Stomach (tissue), 9 donors: ENCODE data around the gene LCN12. TPM values are rescaled to one million over a fixed set of nuclear protein-coding genes. Genes with fewer than 3 reads are reported as not detected.
A peak's percentile ranks its signal among the peaks of the same experiment; 100 is the strongest.

Source experiments
- DNase-seq, 2 donors: peaks; one replicate each; pipeline versions ENCODE4 v3.0.0 to v3.0.0-alpha.2; 2013 to 2019
- H3K27ac ChIP-seq, 5 donors: fragments of 200-600 bp in 4 of 5; sonication (generic) in 4 of 5; one replicate each; pipeline ENCODE4 v1.5.1; 2013 to 2019; ENCODE audit warnings: mild to moderate bottlenecking in 1 of 5, moderate library complexity in 1 of 5
- H3K27me3 ChIP-seq, 3 donors: fragments of 200-600 bp; sonication (generic); one replicate each; pipeline ENCODE4 v1.5.1; 2017 to 2019; ENCODE audit warnings: mixed run types in 1 of 3
- H3K36me3 ChIP-seq, 4 donors: fragments of 200-600 bp; sonication (generic); 1 replicate in 3 of 4; 2 replicates in 1 of 4; pipeline ENCODE4 v1.5.1; 2016 to 2019
- H3K4me1 ChIP-seq, 4 donors: fragments of 200-600 bp; sonication (generic); one replicate each; pipeline ENCODE4 v1.5.1; 2016 to 2019
- H3K4me3 ChIP-seq, 4 donors: fragments of 200-600 bp; sonication (generic) in 3 of 4; one replicate each; pipeline ENCODE4 v1.5.1; 2016 to 2019; ENCODE audit warnings: mild to moderate bottlenecking in 1 of 4
- H3K9me3 ChIP-seq, 4 donors: fragments of 200-600 bp; sonication (generic); one replicate each; pipeline ENCODE4 v1.5.1; 2016 to 2019
- EP300 ChIP-seq: sonication (generic); formaldehyde crosslinking; IDR thresholded peaks from one replicate; pipeline ENCODE4 v1.6.1; 2017; ENCODE audit warnings: antibody characterized with exemption
- POLR2A ChIP-seq, 4 donors: fragments of 450-650 bp; IDR thresholded peaks; one replicate each; pipeline ENCODE4 v1.6.1; 2016; ENCODE audit warnings: antibody characterized with exemption in 4 of 4, control low read depth in 2 of 4, mild to moderate bottlenecking in 1 of 4, moderate library complexity in 1 of 4
- POLR2AphosphoS5 ChIP-seq, 3 donors: sonication (generic); formaldehyde crosslinking; IDR thresholded peaks; one replicate each; pipeline ENCODE4 v1.6.1; 2016; ENCODE audit warnings: antibody characterized with exemption in 3 of 3
- WGBS, 5 donors: extraction: QIAGEN DNeasy Blood & Tissue Kit in 3 of 5; methylation state at CpG; one replicate each; pipeline versions ENCODE4 v1.1.5 to v1.1.7; 2013 to 2018; 5-methylcytosine and 5-hydroxymethylcytosine counted together
- intact Hi-C: fragments of 100-400 bp; cut with DNase I; formaldehyde crosslinking; loops from one replicate; pipeline ENCODE4 v1.15.1; 2023; ENCODE audit warnings: low total_unique reads
- polyA plus RNA-seq, 3 donors: library from polyadenylated mRNA; stranded (reverse); fragments of 200-250 nt; gene quantifications; one replicate each; pipeline ENCODE4 v1.2.3, GENCODE V29; 2013
- total RNA-seq, 5 donors: library from RNA; depleted of rRNA; stranded (reverse); fragments of >200 nt; gene quantifications; one replicate each; pipeline versions ENCODE4 v1.1.0 to v1.2.3, GENCODE V29; 2014 to 2016
- TF ChIP-seq, protein P1 (sequence below), 7 experiments: fragments of 450-650 bp in 4 of 7; fragments of 200-600 bp in 3 of 7; sonication (generic) in 3 of 7; IDR thresholded peaks; one replicate each; pipeline ENCODE4 v1.5.1; 2016 to 2019; ENCODE audit warnings: antibody characterized with exemption in 7 of 7, control low read depth in 2 of 7, mild to moderate bottlenecking in 1 of 7
- donor health status: healthy with polysubstance abuse.
- donor health status: Bipolar disorder and iron deficiency.
- donor health status: healthy.

Gene LCN12
- total and polyA plus RNA-seq, 8 donors = 0.73 to 6.3 (median 2.3) TPM; not detected in 3

- DNase-seq = peak in 1 of 2 donors; percentile 52
- TF ChIP-seq, protein P1, sequence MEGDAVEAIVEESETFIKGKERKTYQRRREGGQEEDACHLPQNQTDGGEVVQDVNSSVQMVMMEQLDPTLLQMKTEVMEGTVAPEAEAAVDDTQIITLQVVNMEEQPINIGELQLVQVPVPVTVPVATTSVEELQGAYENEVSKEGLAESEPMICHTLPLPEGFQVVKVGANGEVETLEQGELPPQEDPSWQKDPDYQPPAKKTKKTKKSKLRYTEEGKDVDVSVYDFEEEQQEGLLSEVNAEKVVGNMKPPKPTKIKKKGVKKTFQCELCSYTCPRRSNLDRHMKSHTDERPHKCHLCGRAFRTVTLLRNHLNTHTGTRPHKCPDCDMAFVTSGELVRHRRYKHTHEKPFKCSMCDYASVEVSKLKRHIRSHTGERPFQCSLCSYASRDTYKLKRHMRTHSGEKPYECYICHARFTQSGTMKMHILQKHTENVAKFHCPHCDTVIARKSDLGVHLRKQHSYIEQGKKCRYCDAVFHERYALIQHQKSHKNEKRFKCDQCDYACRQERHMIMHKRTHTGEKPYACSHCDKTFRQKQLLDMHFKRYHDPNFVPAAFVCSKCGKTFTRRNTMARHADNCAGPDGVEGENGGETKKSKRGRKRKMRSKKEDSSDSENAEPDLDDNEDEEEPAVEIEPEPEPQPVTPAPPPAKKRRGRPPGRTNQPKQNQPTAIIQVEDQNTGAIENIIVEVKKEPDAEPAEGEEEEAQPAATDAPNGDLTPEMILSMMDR (IDR thresholded peaks at IDR 0.05) = no peak
- TF ChIP-seq EP300 = no peak
- TF ChIP-seq POLR2AphosphoS5 (IDR thresholded peaks at IDR 0.05) = no peak
- no peak for TF ChIP-seq POLR2A (IDR thresholded peaks at IDR 0.05)
- intact Hi-C loops = loop anchor here (10.0 kb wide), 1 partner anchor 74 kb away; the partner anchor contains the start of gene ABCA2
- Histone ChIP-seq H3K27me3 (no peaks in the 10 kb centered on the region), H3K27ac (peak overlapping the region; percentile 87 to 91 (median 90)), H3K36me3 (no peaks in the 10 kb centered on the region), H3K4me1 (peaks cover 27 to 53% (median 51%) of the 10 kb centered on the region in 4 donors), H3K9me3 (no peaks in the 10 kb centered on the region), H3K4me3 (peak overlapping the region; percentile 60 to 75 (median 64))
- 20 to 35% (median 31%) methylated on average over 6 to 9 of the region's 9 CpGs for WGBS, 5 donors
Measured at GRCh38 chr9:136950656-136951276, 1.3 kb upstream of the LCN12 start.

- H3K27me3 ChIP-seq = no peaks in the 10 kb centered on the region
- 35 to 61% (median 47%) methylated on average over 10 to 15 of the region's 15 CpGs for WGBS, 5 donors
- DNase-seq = peak in 1 of 2 donors; percentile 62
- no peak overlapping the region for H3K4me3 ChIP-seq
- H3K9me3 ChIP-seq = no peaks in the 10 kb centered on the region
- H3K27ac ChIP-seq = peak overlapping the region in 1 of 5 donors; percentile 29
- intact Hi-C loops = loop anchor here (10.0 kb wide), 1 partner anchor 72 kb away; the partner anchor contains the start of gene ABCA2
- no peaks in the 10 kb centered on the region for H3K36me3 ChIP-seq
- H3K4me1 ChIP-seq = peaks cover 22 to 49% (median 46%) of the 10 kb centered on the region in 4 donors
- no peak for TF ChIP-seq POLR2AphosphoS5 (IDR thresholded peaks at IDR 0.05)
- TF ChIP-seq, protein P1 (IDR thresholded peaks at IDR 0.05) = no peak
- no peak for TF ChIP-seq POLR2A (IDR thresholded peaks at IDR 0.05)
- TF ChIP-seq EP300 = no peak
Measured at GRCh38 chr9:136952321-136952850, 313 bp downstream of the LCN12 start.

DNA sequence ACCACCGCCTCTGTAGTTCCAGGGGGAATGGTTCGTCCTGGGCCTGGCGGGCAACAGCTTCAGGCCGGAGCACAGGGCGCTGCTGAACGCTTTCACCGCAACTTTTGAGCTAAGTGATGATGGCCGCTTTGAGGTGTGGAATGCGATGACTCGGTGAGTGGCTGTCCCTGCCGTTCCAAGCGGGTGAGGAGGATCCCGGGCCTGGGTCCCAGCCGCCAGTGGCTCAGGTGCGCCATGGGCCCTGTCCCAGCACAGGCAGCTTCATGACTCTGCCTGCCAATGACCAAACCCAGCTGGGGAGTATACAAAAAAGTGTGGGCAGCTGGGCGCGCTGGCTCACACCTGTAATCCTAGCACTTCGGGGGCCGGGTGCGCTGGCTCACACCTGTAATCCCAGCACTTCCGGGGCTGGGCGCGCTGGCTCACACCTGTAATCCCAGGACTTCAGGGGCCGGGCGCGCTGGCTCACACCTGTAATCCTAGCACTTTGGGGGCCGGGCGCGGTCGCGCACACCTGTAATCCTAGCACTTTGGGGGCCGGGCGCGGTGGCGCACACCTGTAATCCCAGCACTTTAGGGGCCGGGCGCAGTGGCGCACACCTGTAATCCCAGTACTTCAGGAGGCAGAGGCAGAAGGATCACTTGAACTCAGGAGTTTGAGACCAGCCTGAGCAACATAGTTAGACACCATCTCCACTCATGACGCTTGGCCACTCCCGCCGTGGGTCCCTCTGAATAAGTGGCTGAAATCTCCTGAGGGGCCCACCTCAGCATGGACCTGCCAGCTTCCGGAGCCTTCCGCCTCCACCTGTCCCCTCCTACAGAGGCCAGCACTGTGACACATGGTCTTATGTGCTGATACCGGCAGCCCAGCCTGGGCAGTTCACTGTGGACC, 1.1 kb downstream of the LCN12 start:
- no peaks in the 10 kb centered on the region for H3K9me3 ChIP-seq
- intact Hi-C loops = loop anchor here (10.0 kb wide), 1 partner anchor 72 kb away; the partner anchor contains the start of gene ABCA2
- no peak overlapping the region for H3K27ac ChIP-seq
- peaks cover 15 to 43% (median 38%) of the 10 kb centered on the region in 4 donors for H3K4me1 ChIP-seq
- 92 to 96% (median 93%) methylated on average over 40 to 44 of the region's 44 CpGs for WGBS, 5 donors
- TF ChIP-seq, protein P1 (IDR thresholded peaks at IDR 0.05) = no peak
- TF ChIP-seq POLR2A (IDR thresholded peaks at IDR 0.05) = no peak
- no peak for TF ChIP-seq POLR2AphosphoS5 (IDR thresholded peaks at IDR 0.05)
- no peak for TF ChIP-seq EP300
- no peak for DNase-seq
- no peaks in the 10 kb centered on the region for H3K36me3 ChIP-seq
- H3K4me3 ChIP-seq = no peak overlapping the region
- no peaks in the 10 kb centered on the region for H3K27me3 ChIP-seq

- H3K36me3 ChIP-seq = no peaks in the 10 kb centered on the region
- intact Hi-C loops = loop anchor here (10.0 kb wide), 1 partner anchor 71 kb away; the partner anchor contains the start of gene ABCA2
- TF ChIP-seq POLR2A (IDR thresholded peaks at IDR 0.05) (no peak), POLR2AphosphoS5 (IDR thresholded peaks at IDR 0.05) (no peak), EP300 (no peak)
- TF ChIP-seq, protein P1 (IDR thresholded peaks at IDR 0.05) = no peak
Measured at GRCh38 chr9:136953771-136954269, 1.7 kb downstream of the LCN12 start.

More at GRCh38 chr9:136953771-136954269, 1.7 kb downstream of the LCN12 start:
- H3K27me3 ChIP-seq = no peaks in the 10 kb centered on the region
- H3K27ac ChIP-seq = no peak overlapping the region
- H3K4me1 ChIP-seq = peaks cover 15 to 36% (median 32%) of the 10 kb centered on the region in 4 donors
- WGBS, 5 donors = 81 to 90% (median 85%) methylated on average over 12 to 19 of the region's 19 CpGs
- H3K4me3 ChIP-seq = no peak overlapping the region
- DNase-seq = no peak
- H3K9me3 ChIP-seq = no peaks in the 10 kb centered on the region
